KMS-11 (cell line): ENCODE measurements around the gene CROCC2.

Experiments
- H2AFZ ChIP-seq: fragments of 200-600 bp; sonication (generic); 2 replicates; pipeline ENCODE4 v1.6.1; 2016; ENCODE audit warnings: antibody characterized with exemption, mixed run types, low read depth
- H3K27ac ChIP-seq: fragments of 200-600 bp; sonication (generic); 2 replicates; pipeline ENCODE4 v1.6.1; 2016; ENCODE audit warnings: mild to moderate bottlenecking, mixed run types
- H3K27me3 ChIP-seq: fragments of 200-600 bp; sonication (generic); 2 replicates; pipeline ENCODE4 v1.6.1; 2017; ENCODE audit warnings: mild to moderate bottlenecking, low read depth, mixed run types, moderate library complexity; ENCODE audit not compliant: insufficient read depth
- H3K36me3 ChIP-seq: fragments of 200-600 bp; sonication (generic); 2 replicates; pipeline ENCODE4 v1.6.1; 2017; ENCODE audit warnings: mild to moderate bottlenecking, mixed run types; ENCODE audit not compliant: insufficient read depth
- H3K4me1 ChIP-seq: fragments of 200-600 bp; sonication (generic); 2 replicates; pipeline ENCODE4 v1.6.1; 2016; ENCODE audit warnings: mild to moderate bottlenecking, low read depth, mixed run types; ENCODE audit not compliant: poor library complexity, severe bottlenecking
- H3K4me2 ChIP-seq: fragments of 200-600 bp; sonication (generic); 2 replicates; pipeline ENCODE4 v1.7.0; 2016; ENCODE audit warnings: mild to moderate bottlenecking, mixed run types
- H3K4me3 ChIP-seq: fragments of 200-600 bp; sonication (generic); IDR thresholded peaks from 2 replicates; pipeline ENCODE4 v1.6.1; 2017; ENCODE audit warnings: low read depth, low read length, mixed read lengths; ENCODE audit not compliant: insufficient read depth
- H3K79me2 ChIP-seq: fragments of 200-600 bp; sonication (generic); 2 replicates; pipeline ENCODE4 v1.6.1; 2016; ENCODE audit warnings: low read depth, mixed run types; ENCODE audit not compliant: insufficient read depth
- H3K9ac ChIP-seq: fragments of 200-600 bp; sonication (generic); 2 replicates; pipeline ENCODE4 v1.6.1; 2016; ENCODE audit warnings: mild to moderate bottlenecking, mixed run types
- H4K20me1 ChIP-seq: fragments of 200-600 bp; sonication (generic); 2 replicates; pipeline ENCODE4 v1.6.1; 2016; ENCODE audit warnings: mild to moderate bottlenecking, mixed run types; ENCODE audit not compliant: insufficient read depth
- TF ChIP-seq, protein P1 (sequence below): fragments of 200-600 bp; sonication (generic); conservative IDR thresholded peaks from 2 replicates; pipeline ENCODE4 v1.6.1; 2017; ENCODE audit warnings: low read depth, mild to moderate bottlenecking, antibody characterized with exemption, low read length, moderate library complexity, mixed read lengths

Gene CROCC2

DNA sequence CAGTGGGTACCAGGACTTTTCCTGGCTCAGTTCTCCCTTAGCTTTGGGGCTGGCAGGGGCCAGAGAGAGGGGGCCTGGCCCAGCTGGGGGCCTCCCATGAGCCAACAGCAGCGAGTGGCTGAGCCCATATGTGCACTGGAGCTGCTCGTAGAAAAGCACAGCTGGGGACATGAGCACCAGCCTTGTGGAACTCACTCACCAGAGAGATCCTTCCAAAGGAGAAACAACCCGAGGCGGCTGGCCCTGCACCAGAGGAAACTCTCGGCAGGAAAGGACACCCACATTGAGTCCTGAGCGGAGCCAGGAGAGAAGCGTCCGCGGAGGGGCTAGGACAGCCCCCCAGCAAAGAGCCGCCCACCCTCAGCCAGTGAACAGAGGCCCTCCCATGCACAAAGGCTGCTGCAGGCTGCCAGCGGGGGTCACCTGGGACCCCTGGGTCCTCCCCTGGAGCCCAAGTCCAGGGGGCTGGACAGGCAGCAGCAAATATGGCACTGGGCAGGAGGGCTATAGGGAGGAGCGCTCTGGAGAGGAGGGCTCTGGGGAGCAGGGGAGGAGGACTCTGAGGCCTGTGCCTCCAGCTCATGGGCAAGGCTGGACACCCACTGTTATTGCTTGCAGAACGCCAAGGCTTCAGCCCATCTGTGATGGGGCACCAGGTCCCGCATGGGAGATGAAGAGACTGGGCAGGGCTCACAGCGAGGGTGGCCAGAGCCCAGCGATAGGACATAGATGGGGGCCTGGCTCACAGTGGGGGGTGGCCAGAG lies 50.2 kb downstream of the CROCC2 start:
- TF ChIP-seq, protein P1, sequence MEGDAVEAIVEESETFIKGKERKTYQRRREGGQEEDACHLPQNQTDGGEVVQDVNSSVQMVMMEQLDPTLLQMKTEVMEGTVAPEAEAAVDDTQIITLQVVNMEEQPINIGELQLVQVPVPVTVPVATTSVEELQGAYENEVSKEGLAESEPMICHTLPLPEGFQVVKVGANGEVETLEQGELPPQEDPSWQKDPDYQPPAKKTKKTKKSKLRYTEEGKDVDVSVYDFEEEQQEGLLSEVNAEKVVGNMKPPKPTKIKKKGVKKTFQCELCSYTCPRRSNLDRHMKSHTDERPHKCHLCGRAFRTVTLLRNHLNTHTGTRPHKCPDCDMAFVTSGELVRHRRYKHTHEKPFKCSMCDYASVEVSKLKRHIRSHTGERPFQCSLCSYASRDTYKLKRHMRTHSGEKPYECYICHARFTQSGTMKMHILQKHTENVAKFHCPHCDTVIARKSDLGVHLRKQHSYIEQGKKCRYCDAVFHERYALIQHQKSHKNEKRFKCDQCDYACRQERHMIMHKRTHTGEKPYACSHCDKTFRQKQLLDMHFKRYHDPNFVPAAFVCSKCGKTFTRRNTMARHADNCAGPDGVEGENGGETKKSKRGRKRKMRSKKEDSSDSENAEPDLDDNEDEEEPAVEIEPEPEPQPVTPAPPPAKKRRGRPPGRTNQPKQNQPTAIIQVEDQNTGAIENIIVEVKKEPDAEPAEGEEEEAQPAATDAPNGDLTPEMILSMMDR: no peak
- no peak overlapping the region for H3K4me2 ChIP-seq
- H2AFZ ChIP-seq: no peak overlapping the region
- no peaks in the 10 kb centered on the region for H3K79me2 ChIP-seq
- no peak overlapping the region for H3K27ac ChIP-seq
- no peak overlapping the region for H3K9ac ChIP-seq
- no peaks in the 10 kb centered on the region for H3K36me3 ChIP-seq
- H3K4me1 ChIP-seq: no peaks in the 10 kb centered on the region
- no peak overlapping the region for H3K4me3 ChIP-seq
- H3K27me3 ChIP-seq: peaks cover 32% of the 10 kb centered on the region
- no peaks in the 10 kb centered on the region for H4K20me1 ChIP-seq

DNA sequence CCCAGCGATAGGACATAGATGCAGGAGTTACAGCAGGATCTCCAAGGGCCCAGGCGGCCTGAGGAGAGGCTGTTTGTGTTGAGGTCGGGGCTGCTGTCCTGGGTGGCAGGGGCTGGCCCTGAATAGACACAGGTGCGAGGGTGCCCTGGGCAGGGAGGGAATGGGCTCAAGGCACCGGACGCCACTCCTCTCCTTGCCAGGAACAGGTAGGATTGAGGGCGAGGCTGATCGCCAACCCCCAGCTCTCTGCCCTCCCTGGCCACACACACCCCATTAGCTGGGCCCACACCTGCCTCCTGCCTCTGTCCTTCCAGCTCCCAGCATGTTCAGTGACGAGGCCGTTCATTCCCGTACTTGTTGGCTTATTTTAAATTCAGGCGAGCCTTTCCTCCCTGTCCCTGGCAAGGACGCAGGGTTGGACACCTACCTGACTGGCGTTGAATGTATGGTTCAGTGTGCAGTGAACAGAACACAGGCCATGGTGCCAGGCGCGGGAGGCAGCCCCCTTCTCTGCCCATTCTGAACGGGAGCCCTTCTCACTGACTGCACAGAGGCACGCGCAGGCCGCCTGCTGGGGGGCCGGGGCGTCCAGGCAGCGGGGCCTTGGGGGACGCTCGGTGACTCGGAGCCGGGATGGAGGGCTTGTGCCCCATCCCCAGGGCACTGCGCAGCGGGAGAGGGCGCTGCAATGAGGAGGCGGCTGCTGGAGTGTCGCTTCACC lies 51.0 kb downstream of the CROCC2 start:
- Histone ChIP-seq H3K36me3 (no peaks in the 10 kb centered on the region), H3K4me1 (no peaks in the 10 kb centered on the region), H3K27me3 (peaks cover 32% of the 10 kb centered on the region), H3K27ac (no peak overlapping the region), H3K4me3 (no peak overlapping the region), H3K79me2 (no peaks in the 10 kb centered on the region), H3K9ac (no peak overlapping the region), H3K4me2 (no peak overlapping the region), H2AFZ (no peak overlapping the region), H4K20me1 (no peaks in the 10 kb centered on the region)
- TF ChIP-seq, protein P1: no peak

GRCh38 chr2:240957656-240958365 lies 51.7 kb downstream of the CROCC2 start:
- Histone ChIP-seq H3K9ac (no peak overlapping the region), H3K27ac (no peak overlapping the region), H3K4me2 (no peak overlapping the region), H3K27me3 (peaks cover 25% of the 10 kb centered on the region), H2AFZ (no peak overlapping the region), H4K20me1 (no peaks in the 10 kb centered on the region), H3K4me3 (no peak overlapping the region), H3K4me1 (no peaks in the 10 kb centered on the region), H3K36me3 (no peaks in the 10 kb centered on the region), H3K79me2 (no peaks in the 10 kb centered on the region)
- TF ChIP-seq, protein P1: no peak

DNA sequence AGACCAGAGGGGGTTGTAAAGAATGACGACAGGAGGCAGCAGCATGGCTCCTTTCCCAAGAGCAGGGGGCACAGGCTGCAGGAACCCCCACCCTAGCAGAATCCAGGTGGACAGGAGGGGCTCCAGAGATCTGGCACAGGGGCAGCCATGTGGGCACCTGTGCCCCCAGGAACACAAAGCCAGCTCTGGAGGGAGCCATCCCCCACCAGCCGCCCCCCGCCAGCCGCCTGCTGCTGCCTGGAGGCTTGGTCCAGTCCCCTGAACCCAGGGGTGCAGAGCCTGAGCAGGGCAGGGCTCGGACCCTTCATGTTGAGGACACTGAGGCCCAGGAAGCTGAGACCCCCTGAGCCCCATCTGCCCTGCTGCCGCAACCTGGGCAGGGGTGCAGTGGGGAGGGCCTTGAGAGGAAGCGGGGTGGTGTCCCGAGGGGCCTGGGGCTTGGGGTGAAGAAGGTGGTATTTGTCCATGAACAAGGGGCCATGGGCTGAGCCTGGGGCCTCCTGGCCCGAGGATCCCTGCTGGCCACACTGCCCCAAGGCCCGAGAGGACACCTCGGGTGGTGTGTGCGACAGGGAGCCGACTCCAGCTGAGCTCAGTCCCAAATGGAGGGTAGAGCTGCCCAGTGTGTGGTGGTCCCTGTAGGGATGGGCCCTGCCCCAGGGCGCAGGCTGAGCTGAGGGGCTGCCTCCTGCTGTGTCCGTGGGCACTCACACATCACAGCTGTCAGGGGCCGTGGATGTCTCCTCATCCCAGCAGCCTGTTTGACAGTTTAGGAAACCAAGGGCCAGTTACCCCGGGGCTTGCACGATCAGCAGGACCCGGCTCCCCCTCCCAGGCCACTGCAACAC lies 52.5 kb downstream of the CROCC2 start:
- no peak overlapping the region for H3K27ac ChIP-seq
- H3K4me1 ChIP-seq: no peaks in the 10 kb centered on the region
- no peak overlapping the region for H2AFZ ChIP-seq
- H3K4me3 ChIP-seq: no peak overlapping the region
- no peak overlapping the region for H3K9ac ChIP-seq
- no peaks in the 10 kb centered on the region for H3K79me2 ChIP-seq
- peaks cover 19% of the 10 kb centered on the region; the same call in 1 of the 2 replicates for H3K27me3 ChIP-seq
- H4K20me1 ChIP-seq: no peaks in the 10 kb centered on the region
- no peaks in the 10 kb centered on the region for H3K36me3 ChIP-seq
- TF ChIP-seq, protein P1: no peak
- no peak overlapping the region for H3K4me2 ChIP-seq
